Measurements from ENCODE around the gene GDE1. TPM values are rescaled to one million over a fixed set of nuclear protein-coding genes. Genes with fewer than 3 reads are reported as not detected.

Gene GDE1
- total RNA-seq, 1 donor from 2014 or later: 87.0 TPM

- no peak overlapping the region for H3K4me3 ChIP-seq (ENCODE audit: low read depth, low read length)
- no peak for TF ChIP-seq CTCF (conservative IDR thresholded peaks at IDR 0.05; ENCODE audit: low read depth, low read length)
- no peak for DNase-seq (ENCODE audit: low read depth)
Observed at GRCh38 chr16:19490619-19491018, 31.3 kb downstream of the GDE1 start.

GRCh38 chr16:19488213-19488640 lies 33.7 kb downstream of the GDE1 start:
- no peak for DNase-seq (ENCODE audit: low read depth)
- no peak for TF ChIP-seq CTCF (conservative IDR thresholded peaks at IDR 0.05; ENCODE audit: low read depth, low read length)
- H3K4me3 ChIP-seq (ENCODE audit: low read depth, low read length): no peak overlapping the region

DNA sequence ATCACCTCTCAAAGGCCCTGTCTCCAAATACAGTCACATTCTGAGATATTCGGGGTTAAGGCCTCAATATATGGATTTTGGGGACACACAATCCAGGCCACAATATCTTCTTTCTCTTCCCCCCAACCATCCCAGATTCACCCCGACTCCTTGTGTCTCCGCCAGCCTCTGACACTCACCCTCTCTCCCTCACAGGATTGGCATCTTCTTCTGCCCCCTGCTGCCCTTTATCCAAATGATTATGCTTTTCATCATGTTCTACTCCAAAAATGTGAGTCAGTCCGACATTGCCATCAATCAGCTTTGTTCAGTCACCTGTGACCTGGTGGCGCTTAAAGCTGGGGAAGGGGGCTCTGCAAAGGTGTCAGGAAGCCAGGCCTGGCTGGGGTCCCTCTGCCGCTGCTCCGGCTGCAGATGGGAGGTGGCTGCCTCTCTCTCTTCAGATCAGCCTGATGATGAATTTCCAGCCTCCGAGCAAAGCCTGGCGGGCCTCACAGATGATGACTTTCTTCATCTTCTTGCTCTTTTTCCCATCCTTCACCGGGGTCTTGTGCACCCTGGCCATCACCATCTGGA lies 35.1 kb downstream of the GDE1 start:
- TF ChIP-seq CTCF (conservative IDR thresholded peaks at IDR 0.05; ENCODE audit: low read depth, low read length): peak; percentile 15
- no peak overlapping the region for H3K4me3 ChIP-seq (ENCODE audit: low read depth, low read length)
- DNase-seq (ENCODE audit: low read depth): no peak

DNA sequence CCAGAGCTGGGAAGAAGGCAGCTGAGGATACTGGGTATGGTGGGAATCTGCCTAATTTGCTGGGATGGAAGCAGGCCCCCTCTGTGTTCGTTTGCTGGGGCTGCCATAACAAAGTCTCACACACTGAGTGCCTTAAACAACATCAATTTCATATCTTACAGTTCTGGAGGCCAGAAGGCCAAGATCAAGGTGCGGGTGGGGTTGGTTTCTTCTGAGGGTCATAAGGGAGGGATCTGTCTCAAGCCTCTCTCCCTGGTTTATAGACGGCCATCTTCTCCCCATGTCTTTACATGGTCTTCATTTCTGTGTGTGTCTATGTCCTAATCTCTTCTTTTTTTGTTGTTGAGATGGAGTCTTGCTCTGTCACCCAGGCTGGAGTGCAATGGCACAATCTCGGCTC lies 35.8 kb downstream of the GDE1 start:
- no peak overlapping the region for H3K4me3 ChIP-seq (ENCODE audit: low read depth, low read length)
- TF ChIP-seq CTCF (conservative IDR thresholded peaks at IDR 0.05; ENCODE audit: low read depth, low read length): no peak
- DNase-seq (ENCODE audit: low read depth): no peak

DNA sequence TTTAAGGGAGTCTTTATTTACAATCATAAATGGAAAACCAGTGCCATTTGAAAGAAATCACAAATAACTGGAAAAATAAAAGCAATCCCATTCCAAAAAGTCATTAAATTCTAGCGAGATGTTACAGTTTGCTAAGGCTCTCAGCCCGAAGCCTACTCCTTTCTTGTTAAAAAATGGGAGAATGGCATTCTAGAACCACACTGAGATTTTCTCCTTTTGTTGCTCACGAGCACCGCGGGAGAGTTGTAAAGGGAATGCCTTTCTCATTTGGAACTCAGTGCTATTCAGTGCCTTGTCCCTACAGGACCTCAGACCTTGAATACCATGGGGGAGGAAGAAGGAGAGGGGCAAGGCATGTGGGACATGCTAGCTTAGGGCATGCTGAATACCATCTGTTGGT lies 36.3 kb downstream of the GDE1 start:
- DNase-seq (ENCODE audit: low read depth): no peak
- no peak for TF ChIP-seq CTCF (conservative IDR thresholded peaks at IDR 0.05; ENCODE audit: low read depth, low read length)
- H3K4me3 ChIP-seq (ENCODE audit: low read depth, low read length): no peak overlapping the region

DNA sequence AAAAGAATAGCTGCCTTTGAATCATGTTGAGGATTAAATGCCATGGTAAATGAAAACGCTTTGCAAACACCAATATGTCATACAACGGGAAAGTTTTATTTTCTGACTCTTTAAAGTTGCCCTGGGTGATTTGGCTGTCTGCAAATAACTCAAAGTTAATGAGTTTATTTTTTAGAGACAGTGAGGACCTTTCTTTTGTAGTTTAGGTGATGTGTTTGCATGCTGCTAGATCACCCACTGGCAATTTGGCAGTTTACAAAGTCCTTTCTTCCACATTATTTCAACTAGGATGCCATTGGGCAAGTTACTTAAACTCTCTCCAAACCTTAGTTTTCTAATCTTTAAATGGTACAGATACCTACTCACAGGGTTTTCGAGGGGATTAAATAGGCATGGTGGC lies 37.8 kb downstream of the GDE1 start:
- no peak for TF ChIP-seq CTCF (conservative IDR thresholded peaks at IDR 0.05; ENCODE audit: low read depth, low read length)
- H3K4me3 ChIP-seq (ENCODE audit: low read depth, low read length): no peak overlapping the region
- no peak for DNase-seq (ENCODE audit: low read depth)

- DNase-seq (ENCODE audit: low read depth): no peak
- TF ChIP-seq CTCF (conservative IDR thresholded peaks at IDR 0.05; ENCODE audit: low read depth, low read length): no peak
- no peak overlapping the region for H3K4me3 ChIP-seq (ENCODE audit: low read depth, low read length)
Observed at GRCh38 chr16:19482291-19482690, 39.6 kb downstream of the GDE1 start.
